SK-MEL-5 (cell line): ENCODE results near the gene ITM2A. TPM values are rescaled to one million over a fixed set of nuclear protein-coding genes. Genes with fewer than 3 reads are reported as not detected.

Source experiments
- DNase-seq: peaks from one replicate; pipeline ENCODE4 v3.0.0-alpha.2; 2016; ENCODE audit warnings: low read depth, low spot score
- in situ Hi-C: cut with HindIII; loops from 2 replicates; pipeline ENCODE4 v1.10.0; 2016; ENCODE audit warnings: low sequenced_read_pairs, high pct_unique_total_duplicates, low pct_unique_long_range_greater_than_20kb
- polyA plus RNA-seq, 2 experiments: library from polyadenylated mRNA; depleted of rRNA; stranded (reverse); fragments of >200 nt; gene quantifications; 2 replicates each; pipeline ENCODE4 v1.2.3, GENCODE V29; 2015
- total RNA-seq: library from RNA; depleted of rRNA; stranded (reverse); fragments of >200 nt; shearing (Covaris generic); gene quantifications from 2 replicates; pipeline ENCODE4 v1.2.3, GENCODE V29; 2014; rRNA removed

ITM2A gene
- 48.8 and 51.7 TPM in 2 replicates for total RNA-seq
- 57.6 and 67.3 TPM in 2 replicates for polyA plus RNA-seq (2015; cell fraction: cytosol; rRNA removed)
- 7.1 and 16.7 TPM in 2 replicates for polyA plus RNA-seq (2015; cell fraction: nucleus; rRNA removed)

GRCh38 chrX:79366873-79367749, at the start of gene ITM2A:
Gene ITM2A, minus strand, starts transcription at chrX:79367334. Its CDS starts 119 bp downstream, at chrX:79367215.
- peak; percentile 40 for DNase-seq
- in situ Hi-C loops = no loop called here

GRCh38 chrX:79415056-79415455, 47.9 kb upstream of the ITM2A start:
- in situ Hi-C loops = no loop called here
- DNase-seq = no peak

DNA sequence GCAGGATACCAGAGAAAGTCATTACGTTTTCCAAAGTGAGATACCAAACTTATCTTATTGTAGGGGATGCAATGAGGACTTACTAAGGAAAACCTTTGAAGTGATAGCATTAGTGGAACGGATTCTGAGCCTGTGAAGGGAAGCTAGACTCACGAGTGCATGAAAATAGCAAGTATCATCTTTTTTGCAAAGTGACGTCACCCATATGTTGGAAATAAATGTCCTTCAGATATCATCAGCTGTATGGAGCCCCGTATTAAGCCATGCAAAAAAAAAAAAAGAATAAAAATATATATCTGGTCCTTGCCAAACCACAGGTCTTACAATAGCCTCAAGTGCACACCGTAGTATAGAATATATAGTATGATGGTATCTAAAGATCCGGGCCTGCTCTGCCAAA, 46.8 kb upstream of the ITM2A start:
- DNase-seq = no peak
- in situ Hi-C loops = no loop called here

- in situ Hi-C loops = no loop called here
- peak; percentile 46 for DNase-seq
Observed at GRCh38 chrX:79412972-79413371, 45.8 kb upstream of the ITM2A start.

- in situ Hi-C loops = no loop called here
- DNase-seq = no peak
Observed at GRCh38 chrX:79412166-79412565, 45.0 kb upstream of the ITM2A start.

DNA sequence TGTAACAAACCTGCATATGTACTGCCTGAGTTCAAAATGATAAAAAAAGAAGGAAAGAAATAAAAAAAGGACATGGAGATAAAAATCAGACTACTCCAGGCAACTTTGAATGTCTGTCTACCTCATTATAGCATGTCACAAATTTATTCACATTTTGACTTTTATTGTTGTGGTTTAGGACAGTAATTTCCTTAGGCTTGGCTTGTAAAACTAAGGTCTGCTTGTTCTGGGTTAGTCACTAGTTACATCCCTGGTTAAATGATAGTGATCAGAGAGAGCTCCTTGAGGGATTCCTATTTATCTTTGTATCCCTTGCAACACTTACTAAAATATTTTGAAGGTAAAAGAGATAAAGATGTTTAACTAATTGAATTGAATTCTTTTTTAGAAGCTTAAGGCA, 42.5 kb upstream of the ITM2A start:
- in situ Hi-C loops = no loop called here

DNA sequence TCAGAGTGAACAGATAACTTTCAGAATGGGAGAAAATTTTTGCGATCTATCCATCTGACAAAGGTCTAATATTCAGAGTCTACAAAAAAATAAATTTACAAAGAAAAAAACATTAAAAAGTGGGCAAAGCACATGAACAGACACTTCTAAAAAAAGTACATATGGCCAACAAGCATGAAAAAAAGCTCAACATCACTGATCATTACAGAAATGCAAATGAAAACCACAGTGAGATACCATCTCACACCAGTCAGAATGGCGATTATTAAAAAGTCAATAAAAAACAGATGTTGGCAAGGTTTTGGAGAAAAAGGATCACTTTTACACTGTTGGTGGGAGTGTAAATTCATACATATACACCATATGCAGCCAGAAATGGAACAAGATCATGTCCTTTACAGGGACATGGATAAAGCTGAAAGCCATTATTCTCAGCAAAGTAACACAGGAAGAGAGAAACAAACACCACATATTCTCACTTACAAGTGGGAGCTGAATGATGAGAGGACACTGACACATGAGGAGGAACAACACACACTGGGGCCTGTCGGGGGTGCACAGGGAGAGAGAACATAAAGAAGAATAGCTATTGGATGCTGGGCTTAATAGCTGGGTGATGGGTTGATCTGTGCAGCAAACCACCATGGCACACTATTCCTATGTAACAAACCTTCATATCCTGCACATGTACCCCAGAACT, 41.6 kb upstream of the ITM2A start:
- DNase-seq = no peak
- in situ Hi-C loops = no loop called here

More for the DNA sequence above, 42.5 kb upstream of the ITM2A start:
- no peak for DNase-seq

DNA sequence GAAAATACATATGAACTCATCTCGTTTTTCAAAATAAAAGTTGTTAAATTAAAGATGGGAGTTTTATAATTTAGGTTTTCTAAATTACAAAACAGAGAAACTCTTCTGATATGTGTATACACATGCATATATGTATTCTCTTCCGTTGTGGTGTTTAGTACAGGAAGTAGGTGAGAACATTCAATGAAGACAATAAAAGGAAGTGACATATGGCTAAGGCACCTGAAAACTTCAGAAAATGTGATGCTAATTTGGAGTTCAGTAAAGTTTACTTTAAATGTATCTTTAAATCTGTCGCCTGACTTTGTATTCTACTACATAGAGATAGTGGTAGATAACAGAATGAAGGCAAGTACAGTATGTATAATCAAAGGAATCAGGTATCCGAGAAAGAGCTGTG, 33.5 kb upstream of the ITM2A start:
- DNase-seq = no peak
- in situ Hi-C loops = no loop called here

- in situ Hi-C loops = no loop called here
Observed at GRCh38 chrX:79375340-79375739, 8.2 kb upstream of the ITM2A start.

GRCh38 chrX:79371640-79372039, 4.5 kb upstream of the ITM2A start:
- in situ Hi-C loops = no loop called here
- no peak for DNase-seq

More at GRCh38 chrX:79375340-79375739, 8.2 kb upstream of the ITM2A start:
- no peak for DNase-seq

DNA sequence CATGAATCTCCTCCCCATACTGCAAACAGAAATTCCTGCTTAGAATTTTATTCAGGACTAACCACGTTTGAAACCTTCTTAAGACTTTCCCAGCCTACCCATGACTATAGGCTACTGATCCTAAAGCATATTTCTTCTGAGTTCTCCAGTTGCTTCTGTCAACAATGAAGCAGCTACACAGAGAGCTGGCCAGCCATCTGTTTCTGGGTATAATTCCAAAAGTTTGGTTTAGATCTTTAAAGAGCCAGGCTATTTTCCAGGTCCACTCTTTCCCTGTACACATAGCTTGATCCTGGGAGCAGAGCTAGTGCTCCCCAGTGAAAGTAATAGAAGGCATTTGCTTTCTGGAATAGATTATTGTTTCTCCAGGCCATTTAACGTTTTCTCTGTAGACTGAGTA, 4.0 kb upstream of the ITM2A start:
- no peak for DNase-seq
- in situ Hi-C loops = no loop called here

GRCh38 chrX:79369871-79370270, 2.7 kb upstream of the ITM2A start:
- in situ Hi-C loops = no loop called here
- DNase-seq = peak; percentile 39

DNA sequence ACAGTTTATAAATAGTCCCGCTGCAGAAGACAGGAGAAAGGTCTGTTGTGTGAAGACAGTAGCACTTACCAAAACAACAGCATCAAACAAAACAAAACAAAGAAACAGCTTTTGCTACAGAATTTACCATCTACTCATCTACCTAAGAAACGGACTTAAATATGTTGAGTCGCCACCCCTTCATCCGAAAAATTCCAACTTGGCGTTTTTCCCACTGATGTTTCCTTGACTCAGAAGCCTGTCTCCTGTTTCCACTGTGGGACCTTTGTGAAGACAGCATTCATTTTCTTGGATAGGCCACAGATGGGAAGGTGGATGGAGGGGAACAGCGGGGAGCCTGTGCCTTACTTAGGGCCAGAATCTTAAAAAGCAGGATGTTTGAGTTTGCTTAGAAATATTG, 1.3 kb upstream of the ITM2A start:
- in situ Hi-C loops = no loop called here
- no peak for DNase-seq

GRCh38 chrX:79367907-79368306, 773 bp upstream of the ITM2A start:
- no peak for DNase-seq

GRCh38 chrX:79366556-79366872, 620 bp downstream of the ITM2A start:
- in situ Hi-C loops = no loop called here
- no peak for DNase-seq

More at GRCh38 chrX:79367907-79368306, 773 bp upstream of the ITM2A start:
- in situ Hi-C loops = no loop called here

- in situ Hi-C loops = no loop called here
- DNase-seq = no peak
Observed at GRCh38 chrX:79365591-79365990, 1.5 kb downstream of the ITM2A start.

- in situ Hi-C loops = no loop called here
- peak; percentile 55 for DNase-seq
Observed at GRCh38 chrX:79364306-79364705, 2.8 kb downstream of the ITM2A start.

DNA sequence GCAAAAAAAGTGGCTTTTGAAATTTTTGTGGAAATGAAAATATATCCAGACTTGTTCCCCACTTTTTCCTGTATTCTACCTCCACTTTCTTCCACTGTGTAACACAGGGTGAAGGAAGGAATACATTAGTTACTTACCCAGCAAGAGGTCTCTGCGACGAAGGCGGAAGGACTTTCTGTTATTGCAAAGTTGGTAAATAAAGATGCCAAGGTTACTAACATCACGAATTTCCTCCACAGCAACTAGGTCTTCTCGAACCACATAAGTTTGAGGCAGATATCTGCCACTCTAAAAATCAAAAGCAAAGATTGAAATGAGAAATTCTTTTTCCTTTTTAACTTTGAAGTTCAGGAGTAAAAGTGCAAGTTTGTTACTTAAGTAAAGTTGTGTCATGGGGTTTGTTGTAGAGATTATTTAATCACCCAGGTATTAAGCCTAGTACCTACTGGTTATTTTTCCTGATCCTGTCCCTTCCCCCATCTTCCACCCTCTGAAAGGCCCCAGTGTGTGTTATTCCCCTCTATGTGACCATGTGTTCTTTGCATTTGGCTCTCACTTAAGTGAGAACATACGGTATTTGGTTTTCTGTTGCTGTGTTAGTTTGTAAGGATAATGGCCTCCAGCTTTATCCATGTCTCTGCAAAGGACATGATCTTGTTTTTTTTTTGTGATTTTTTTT, 5.8 kb downstream of the ITM2A start:
- DNase-seq = no peak
- in situ Hi-C loops = no loop called here
